Omental fat pad (tissue), 4 donors: ENCODE results near the gene ACSS1. TPM values are rescaled to one million over a fixed set of nuclear protein-coding genes. Genes with fewer than 3 reads are reported as not detected.
A peak's percentile ranks its signal among the peaks of the same experiment; 100 is the strongest.
"Not testable (repeated sequence)": the region's sequence is repeated elsewhere in the genome, so short reads cannot be mapped to it uniquely, and the experiment has no call there.

Experiments used
- ATAC-seq: fragments of 150-250 bp; one replicate; pipeline ENCODE4 v1.9.1; 2016; ENCODE audit warnings: mild to moderate bottlenecking, moderate library complexity; ENCODE audit not compliant: low FRiP score
- DNase-seq: peaks from one replicate; pipeline ENCODE4 v3.0.0-alpha.2; 2019; ENCODE audit warnings: low spot score
- CTCF ChIP-seq, 3 donors: fragments of 450-650 bp; IDR thresholded peaks; one replicate each; pipeline ENCODE4 v1.5.1; 2016 to 2017; ENCODE audit warnings: antibody characterized with exemption in 3 of 3, mild to moderate bottlenecking in 3 of 3, moderate library complexity in 2 of 3
- total RNA-seq, 4 donors: library from RNA; depleted of rRNA; stranded (reverse); fragments of >200 nt; gene quantifications; one replicate each; pipeline ENCODE4 v1.1.0, GENCODE V29; 2016

The ACSS1 gene
- total RNA-seq, 4 donors from 2014 or later, result 15.9 to 45.4 (median 19.0) TPM

- DNase-seq (no peak), ATAC-seq (no peak)
- TF ChIP-seq CTCF (IDR thresholded peaks at IDR 0.05), result no peak
Observed at GRCh38 chr20:25007491-25008305, 50.2 kb downstream of the ACSS1 start.

GRCh38 chr20:25006431-25007167, 51.3 kb downstream of the ACSS1 start:
- ATAC-seq, result no peak
- no peak for DNase-seq
- TF ChIP-seq CTCF (IDR thresholded peaks at IDR 0.05), result no peak

- no peak for ATAC-seq
- no peak for DNase-seq
- no peak for TF ChIP-seq CTCF (IDR thresholded peaks at IDR 0.05)
Observed at GRCh38 chr20:25005661-25006060, 52.3 kb downstream of the ACSS1 start.

- DNase-seq, result no peak
- ATAC-seq, result peak; percentile 55
- TF ChIP-seq CTCF (IDR thresholded peaks at IDR 0.05), result no peak
Observed at GRCh38 chr20:25005220-25005619, 52.7 kb downstream of the ACSS1 start.

GRCh38 chr20:25003002-25003401, 54.9 kb downstream of the ACSS1 start:
- ATAC-seq (no peak), DNase-seq (no peak)
- no peak for TF ChIP-seq CTCF (IDR thresholded peaks at IDR 0.05)

GRCh38 chr20:25001323-25001722, 56.6 kb downstream of the ACSS1 start:
- not testable (repeated sequence) for ATAC-seq, DNase-seq

- TF ChIP-seq CTCF (IDR thresholded peaks at IDR 0.05), result no peak
- peak; percentile 67 for ATAC-seq
- DNase-seq, result no peak
Observed at GRCh38 chr20:25000268-25000801, 57.6 kb downstream of the ACSS1 start.
